Measurements from ENCODE around the gene CDC5L. TPM values are rescaled to one million over a fixed set of nuclear protein-coding genes. Genes with fewer than 3 reads are reported as not detected.

Gene CDC5L
- total RNA-seq, 1 donor from 2014 or later = 28.7 TPM

GRCh38 chr6:44430326-44430725, 42.8 kb downstream of the CDC5L start:
- Mint-ChIP-seq H3K4me3 (no peak overlapping the region), H3K27ac (no peak overlapping the region), H3K36me3 (peaks cover 11% of the 10 kb centered on the region), H3K4me1 (ENCODE audit: unreplicated experiment) (peaks cover 13% of the 10 kb centered on the region), H3K9me3 (no peaks in the 10 kb centered on the region), H3K27me3 (no peaks in the 10 kb centered on the region)
- no peak for DNase-seq (ENCODE audit: extremely low spot score, unreplicated experiment)
- TF ChIP-seq, protein P1, sequence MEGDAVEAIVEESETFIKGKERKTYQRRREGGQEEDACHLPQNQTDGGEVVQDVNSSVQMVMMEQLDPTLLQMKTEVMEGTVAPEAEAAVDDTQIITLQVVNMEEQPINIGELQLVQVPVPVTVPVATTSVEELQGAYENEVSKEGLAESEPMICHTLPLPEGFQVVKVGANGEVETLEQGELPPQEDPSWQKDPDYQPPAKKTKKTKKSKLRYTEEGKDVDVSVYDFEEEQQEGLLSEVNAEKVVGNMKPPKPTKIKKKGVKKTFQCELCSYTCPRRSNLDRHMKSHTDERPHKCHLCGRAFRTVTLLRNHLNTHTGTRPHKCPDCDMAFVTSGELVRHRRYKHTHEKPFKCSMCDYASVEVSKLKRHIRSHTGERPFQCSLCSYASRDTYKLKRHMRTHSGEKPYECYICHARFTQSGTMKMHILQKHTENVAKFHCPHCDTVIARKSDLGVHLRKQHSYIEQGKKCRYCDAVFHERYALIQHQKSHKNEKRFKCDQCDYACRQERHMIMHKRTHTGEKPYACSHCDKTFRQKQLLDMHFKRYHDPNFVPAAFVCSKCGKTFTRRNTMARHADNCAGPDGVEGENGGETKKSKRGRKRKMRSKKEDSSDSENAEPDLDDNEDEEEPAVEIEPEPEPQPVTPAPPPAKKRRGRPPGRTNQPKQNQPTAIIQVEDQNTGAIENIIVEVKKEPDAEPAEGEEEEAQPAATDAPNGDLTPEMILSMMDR (conservative IDR thresholded peaks at IDR 0.05) = no peak

- TF ChIP-seq, protein P1 (conservative IDR thresholded peaks at IDR 0.05) = peak; percentile 84
- Mint-ChIP-seq H3K27me3 (no peaks in the 10 kb centered on the region), H3K36me3 (peaks cover 7% of the 10 kb centered on the region), H3K9me3 (no peaks in the 10 kb centered on the region), H3K4me3 (no peak overlapping the region), H3K4me1 (ENCODE audit: unreplicated experiment) (peaks cover 13% of the 10 kb centered on the region), H3K27ac (no peak overlapping the region)
- DNase-seq (ENCODE audit: extremely low spot score, unreplicated experiment) = no peak
Measured at GRCh38 chr6:44431118-44431725, 43.7 kb downstream of the CDC5L start.

- H3K9me3 Mint-ChIP-seq = no peaks in the 10 kb centered on the region
- no peaks in the 10 kb centered on the region for H3K27me3 Mint-ChIP-seq
Measured at GRCh38 chr6:44432227-44432626, 44.7 kb downstream of the CDC5L start.

GRCh38 chr6:44432726-44433125, 45.2 kb downstream of the CDC5L start:
- no peak overlapping the region for H3K4me3 Mint-ChIP-seq
- no peaks in the 10 kb centered on the region for H3K27me3 Mint-ChIP-seq
- peaks cover 13% of the 10 kb centered on the region for H3K4me1 Mint-ChIP-seq (ENCODE audit: unreplicated experiment)
- no peaks in the 10 kb centered on the region for H3K9me3 Mint-ChIP-seq
- DNase-seq (ENCODE audit: extremely low spot score, unreplicated experiment) = no peak
- TF ChIP-seq, protein P1 (conservative IDR thresholded peaks at IDR 0.05) = no peak
- H3K27ac Mint-ChIP-seq = no peak overlapping the region
- peaks cover 14% of the 10 kb centered on the region for H3K36me3 Mint-ChIP-seq

More at GRCh38 chr6:44432227-44432626, 44.7 kb downstream of the CDC5L start:
- DNase-seq (ENCODE audit: extremely low spot score, unreplicated experiment) = no peak
- TF ChIP-seq, protein P1 (conservative IDR thresholded peaks at IDR 0.05) = no peak
- no peak overlapping the region for H3K4me3 Mint-ChIP-seq
- peaks cover 10% of the 10 kb centered on the region for H3K36me3 Mint-ChIP-seq
- no peak overlapping the region for H3K27ac Mint-ChIP-seq
- H3K4me1 Mint-ChIP-seq (ENCODE audit: unreplicated experiment) = peaks cover 13% of the 10 kb centered on the region

- H3K9me3 Mint-ChIP-seq = no peaks in the 10 kb centered on the region
- TF ChIP-seq, protein P1 (conservative IDR thresholded peaks at IDR 0.05) = no peak
- no peak overlapping the region for H3K4me3 Mint-ChIP-seq
- H3K27me3 Mint-ChIP-seq = no peaks in the 10 kb centered on the region
- no peak overlapping the region for H3K27ac Mint-ChIP-seq
- DNase-seq (ENCODE audit: extremely low spot score, unreplicated experiment) = no peak
- peaks cover 26% of the 10 kb centered on the region for H3K36me3 Mint-ChIP-seq
- peaks cover 17% of the 10 kb centered on the region for H3K4me1 Mint-ChIP-seq (ENCODE audit: unreplicated experiment)
Measured at GRCh38 chr6:44435500-44435899, 48.0 kb downstream of the CDC5L start.
